GM18909 (cell line): Measurements from ENCODE around the gene MAPK8IP2.
"Not testable (repeated sequence)": the region's sequence is repeated elsewhere in the genome, so short reads cannot be mapped to it uniquely, and the experiment has no call there.

Experiments
- ATAC-seq: cut with Tn5 transposase; IDR thresholded peaks from one replicate; pipeline ENCODE4 v1.9.1; 2021; ENCODE audit warnings: mild to moderate bottlenecking; ENCODE audit not compliant: unreplicated experiment, poor library complexity

Gene MAPK8IP2

GRCh38 chr22:50595189-50595588, 5.4 kb upstream of the MAPK8IP2 start:
- no peak for ATAC-seq

- no peak for ATAC-seq
Measured at GRCh38 chr22:50597097-50597496, 3.5 kb upstream of the MAPK8IP2 start.

DNA sequence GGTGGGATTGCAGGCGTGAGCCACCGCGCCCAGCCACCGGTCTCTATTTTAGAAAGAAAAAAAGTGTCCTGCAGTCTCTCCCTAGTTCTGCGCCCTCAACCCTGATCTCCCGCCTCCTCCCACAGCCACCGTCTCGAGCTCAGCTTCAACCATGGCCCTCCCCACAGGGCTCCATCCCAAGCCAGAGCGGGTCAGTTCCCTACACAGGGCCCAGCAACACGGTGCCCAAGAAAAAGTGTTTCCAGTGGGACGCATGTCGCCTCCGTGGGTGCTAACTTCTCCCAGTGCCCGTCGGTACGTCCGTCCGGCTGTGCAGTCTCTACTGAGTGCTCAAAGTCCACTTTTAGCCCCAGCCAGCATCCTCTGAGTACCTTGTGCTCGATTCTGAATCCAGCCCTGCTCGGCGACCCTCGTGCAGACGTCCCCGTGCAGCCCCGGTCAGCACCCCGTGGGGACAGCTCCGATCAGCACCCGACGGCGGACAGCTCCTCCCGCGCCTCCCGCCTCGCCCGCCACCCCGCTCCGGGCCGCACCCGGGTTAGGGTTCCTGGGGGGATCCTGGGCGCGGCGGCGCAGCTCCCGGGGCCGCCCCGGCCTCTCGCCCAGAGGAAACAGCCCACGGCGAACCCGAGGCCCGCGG, 657 bp upstream of the MAPK8IP2 start:
- no peak for ATAC-seq

DNA sequence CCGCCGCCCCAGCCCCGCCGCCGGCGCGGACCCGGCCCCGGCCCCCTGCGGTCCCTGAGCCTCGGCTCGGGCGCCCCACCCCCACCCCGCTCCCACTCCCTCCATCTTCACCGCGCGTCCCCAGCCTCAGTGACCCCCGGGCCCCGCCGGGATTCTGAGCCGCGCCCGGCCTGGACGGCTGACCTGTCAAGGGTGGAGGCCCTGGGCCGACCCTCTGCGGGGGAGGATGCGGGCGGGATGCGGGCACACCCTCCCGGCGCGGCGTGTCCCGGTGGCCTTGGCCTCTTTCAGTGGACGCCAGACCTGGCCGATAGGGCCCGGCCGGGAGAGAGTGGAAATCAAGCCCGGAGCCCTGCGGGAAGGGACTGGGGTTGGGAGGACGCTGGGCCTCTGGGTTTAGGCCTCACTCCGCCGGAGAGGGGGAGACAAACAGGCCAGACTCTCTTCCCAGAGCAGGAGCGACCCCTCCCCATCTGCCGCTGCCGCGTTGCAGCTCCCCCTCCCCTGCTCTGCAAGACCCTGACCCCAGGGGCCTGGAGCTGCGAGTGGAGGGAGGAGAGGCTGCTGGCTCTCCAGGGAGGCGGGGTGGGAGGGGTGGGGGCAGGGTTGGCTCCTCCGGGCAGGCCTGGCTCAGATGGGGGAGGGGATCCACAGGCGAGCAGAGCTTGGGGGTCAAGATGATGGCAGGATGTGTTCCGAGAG, 525 bp downstream of the MAPK8IP2 start:
- ATAC-seq, result no peak

DNA sequence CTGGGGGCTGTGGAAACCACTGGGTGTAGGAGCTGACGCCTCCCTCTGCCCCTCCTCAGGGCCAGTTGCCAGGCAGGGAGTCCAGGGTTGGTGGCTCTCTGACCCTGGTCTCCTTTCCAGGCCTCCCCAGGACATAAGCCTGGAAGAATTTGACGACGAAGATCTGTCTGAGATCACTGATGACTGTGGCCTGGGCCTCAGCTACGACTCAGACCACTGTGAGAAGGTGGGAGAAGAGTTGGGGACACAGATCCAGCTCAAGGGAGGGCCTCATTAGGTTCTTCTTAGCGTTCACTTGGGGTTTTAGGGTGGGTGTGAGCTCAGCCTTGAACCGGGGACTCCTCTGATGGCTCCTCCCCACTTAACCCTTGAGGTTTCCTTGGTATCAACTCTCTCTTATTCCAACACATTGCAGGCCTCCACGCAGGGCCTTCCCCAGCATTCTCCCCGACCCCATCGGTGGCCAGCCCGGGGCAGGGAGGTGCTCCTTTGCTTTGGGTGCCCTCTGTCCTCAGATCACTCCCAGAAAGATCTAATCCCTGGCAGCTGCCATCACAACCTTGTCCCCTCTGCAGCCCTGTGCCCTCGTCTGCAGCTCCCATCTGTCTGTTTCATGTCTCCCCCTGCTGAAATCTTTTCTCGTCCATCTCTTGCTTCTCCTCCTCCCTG, 1.2 kb downstream of the MAPK8IP2 start:
- no peak for ATAC-seq

DNA sequence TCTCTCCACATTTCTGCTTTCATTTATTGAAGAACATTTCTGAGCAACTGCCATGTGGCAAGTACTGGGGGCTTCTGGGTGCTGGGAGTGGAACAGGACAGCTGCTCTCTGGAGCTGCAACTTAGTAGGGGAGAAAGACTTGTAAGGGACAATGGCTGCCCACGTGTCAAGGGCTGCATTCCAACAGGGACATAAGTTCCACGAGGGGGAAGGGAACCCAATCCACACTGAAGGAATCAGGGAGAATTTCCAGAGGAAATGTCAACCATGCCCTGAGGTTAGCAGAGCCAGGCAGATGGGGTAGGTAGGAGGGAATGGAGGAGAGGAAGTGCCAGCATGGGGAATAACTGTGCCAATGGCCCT, 1.7 kb downstream of the MAPK8IP2 start:
- no peak for ATAC-seq

DNA sequence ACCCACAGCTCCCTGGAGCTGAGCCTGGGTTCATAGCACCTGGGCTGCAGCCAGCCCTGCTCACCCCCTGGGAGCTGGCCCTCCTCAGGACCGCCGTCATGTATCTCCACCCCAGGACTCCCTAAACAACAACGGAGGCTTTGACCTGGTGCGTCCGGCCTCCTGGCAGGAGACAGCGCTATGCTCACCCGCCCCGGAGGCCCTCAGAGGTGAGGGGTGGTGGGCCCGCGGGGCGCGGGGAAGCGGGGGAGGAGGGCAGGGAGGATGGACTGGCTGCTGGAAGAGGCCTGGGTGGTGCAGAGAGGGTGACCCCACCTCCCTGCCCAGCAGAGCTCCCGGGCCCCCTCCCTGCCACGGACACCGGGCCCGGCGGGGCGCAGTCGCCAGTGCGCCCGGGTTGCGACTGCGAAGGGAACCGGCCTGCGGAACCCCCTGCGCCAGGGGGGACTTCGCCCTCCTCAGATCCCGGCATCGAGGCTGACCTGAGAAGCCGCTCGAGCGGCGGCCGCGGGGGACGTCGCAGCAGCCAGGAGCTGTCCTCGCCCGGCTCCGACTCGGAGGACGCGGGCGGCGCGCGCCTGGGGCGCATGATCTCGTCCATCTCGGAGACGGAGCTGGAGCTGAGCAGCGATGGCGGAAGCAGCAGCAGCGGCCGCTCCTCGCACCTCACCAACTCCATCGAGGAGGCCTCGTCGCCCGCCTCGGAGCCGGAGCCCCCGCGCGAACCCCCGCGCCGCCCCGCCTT, 3.1 kb downstream of the MAPK8IP2 start:
- ATAC-seq, result no peak

- ATAC-seq, result no peak
Measured at GRCh38 chr22:50604256-50605001, 3.8 kb downstream of the MAPK8IP2 start.

GRCh38 chr22:50605002-50605612, 4.5 kb downstream of the MAPK8IP2 start:
- ATAC-seq, result no peak

DNA sequence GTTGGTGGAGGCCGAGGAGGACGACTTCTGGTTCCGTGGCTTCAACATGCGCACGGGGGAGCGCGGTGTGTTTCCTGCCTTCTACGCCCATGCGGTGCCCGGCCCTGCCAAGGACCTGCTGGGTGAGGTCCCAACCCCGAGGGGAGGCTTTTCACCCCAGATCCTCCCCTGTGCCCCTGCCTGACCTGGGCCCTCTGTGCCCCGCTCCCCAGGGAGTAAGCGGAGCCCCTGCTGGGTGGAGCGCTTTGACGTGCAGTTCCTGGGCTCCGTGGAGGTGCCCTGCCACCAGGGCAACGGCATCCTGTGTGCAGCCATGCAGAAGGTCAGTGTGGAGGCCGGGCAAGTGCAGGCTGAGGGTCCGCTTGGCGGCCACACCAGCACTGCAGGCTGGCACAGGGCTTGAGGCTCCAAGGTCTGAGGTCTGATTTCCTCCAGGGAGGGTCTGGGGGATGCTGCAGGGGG, 5.1 kb downstream of the MAPK8IP2 start:
- no peak for ATAC-seq

DNA sequence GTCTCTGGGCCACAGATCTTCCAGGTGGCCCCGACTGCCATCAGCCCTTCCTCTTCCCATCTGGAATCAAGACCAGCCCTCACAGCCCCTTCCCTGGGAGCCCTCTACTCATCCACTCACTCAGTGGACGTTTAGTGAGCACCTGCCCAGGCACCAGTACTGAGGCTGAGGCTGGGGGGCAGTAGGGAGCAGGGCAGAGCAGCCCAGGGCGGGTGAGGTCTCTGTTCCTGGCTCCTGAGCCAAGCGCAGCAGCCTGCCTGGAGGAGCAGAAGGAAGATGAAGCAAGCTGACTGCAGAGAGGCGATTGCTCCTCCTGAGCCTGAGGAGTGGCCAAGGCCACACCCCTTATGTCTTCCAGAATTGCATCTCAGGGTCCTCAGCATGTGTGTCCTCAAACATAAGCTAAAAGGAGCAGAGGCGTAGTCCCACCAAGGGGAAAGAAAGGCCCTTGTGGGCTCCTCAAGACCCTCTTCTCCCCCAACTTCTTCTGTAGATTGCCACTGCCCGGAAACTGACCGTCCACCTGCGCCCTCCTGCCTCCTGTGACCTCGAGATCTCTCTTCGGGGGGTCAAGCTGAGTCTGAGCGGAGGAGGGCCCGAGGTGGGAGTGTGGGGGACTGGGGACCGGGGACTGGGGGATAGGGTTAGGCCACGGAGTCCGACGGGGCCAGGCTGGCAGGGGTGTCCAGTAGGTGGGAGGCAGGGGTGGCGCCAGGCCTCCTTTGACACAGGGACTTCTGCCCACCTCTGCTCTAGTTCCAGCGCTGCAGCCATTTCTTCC, 5.8 kb downstream of the MAPK8IP2 start:
- ATAC-seq, result no peak

DNA sequence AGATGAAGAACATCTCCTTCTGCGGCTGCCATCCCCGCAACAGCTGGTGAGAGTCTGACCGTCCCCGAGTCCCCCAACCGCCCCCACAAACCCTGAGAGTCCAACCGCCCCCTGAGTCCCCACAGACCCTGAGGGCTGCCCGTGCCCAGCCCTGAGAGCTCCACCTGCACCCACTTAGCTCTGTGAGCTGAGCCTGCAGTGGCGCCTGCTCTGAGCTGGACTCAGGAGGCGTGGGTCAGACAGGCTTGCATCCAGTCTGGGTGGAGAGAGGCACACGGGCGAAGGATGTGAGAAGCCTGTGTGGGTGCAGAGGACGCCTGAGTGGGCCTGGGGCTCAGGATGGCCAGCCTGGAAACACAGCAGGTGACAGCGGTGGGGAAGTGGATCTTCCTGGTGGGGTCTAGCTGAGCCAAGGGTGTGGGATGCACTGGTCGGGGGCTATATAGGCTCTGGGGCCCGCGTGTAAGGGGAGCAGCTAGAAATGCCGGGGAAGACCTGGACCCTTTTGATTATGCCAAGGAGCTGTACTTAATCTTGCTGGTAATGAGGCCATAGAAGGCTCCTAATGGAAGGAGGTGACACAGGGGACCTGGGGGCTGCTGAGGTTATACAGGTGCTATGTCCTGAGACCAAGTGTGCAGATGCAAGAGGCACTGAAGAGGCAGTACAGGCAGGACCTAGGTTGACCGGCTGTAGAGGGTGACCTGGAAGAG, 6.5 kb downstream of the MAPK8IP2 start:
- no peak for ATAC-seq

GRCh38 chr22:50607659-50608020, 7.0 kb downstream of the MAPK8IP2 start:
- no peak for ATAC-seq

DNA sequence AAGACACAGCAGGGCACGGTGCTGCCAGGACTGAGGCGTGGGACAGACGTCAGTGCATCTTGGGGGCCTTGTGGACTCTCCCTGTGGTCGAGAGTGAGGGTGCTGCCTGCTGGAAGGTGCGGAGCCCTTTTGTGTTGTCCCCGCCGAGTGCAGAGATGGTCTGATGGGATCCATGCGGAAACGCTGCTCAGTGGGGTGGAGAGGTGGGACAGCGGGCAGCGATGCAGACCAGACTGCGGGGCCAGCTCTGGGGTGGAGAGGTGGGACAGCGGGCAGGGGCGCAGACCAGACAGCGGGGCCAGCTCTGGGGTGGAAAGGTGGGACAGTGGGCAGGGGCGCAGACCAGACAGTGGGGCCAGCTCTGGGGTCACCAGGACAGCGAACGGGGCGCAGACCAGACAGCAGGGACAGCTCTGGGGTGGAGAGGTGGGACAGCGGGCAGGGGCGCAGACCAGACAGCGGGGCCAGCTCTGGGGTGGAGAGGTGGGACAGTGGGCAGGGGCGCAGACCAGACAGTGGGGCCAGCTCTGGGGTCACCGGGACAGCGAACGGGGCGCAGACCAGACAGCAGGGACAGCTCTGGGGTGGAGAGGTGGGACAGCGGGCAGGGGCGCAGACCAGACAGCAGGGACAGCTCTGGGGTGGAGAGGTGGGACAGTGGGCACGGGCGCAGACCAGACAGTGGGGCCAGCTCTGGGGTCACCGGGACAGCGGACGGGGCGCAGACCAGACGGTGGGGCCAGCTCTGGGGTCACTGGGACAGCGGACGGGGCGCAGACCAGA, 7.7 kb downstream of the MAPK8IP2 start:
- not testable (repeated sequence) for ATAC-seq

GRCh38 chr22:50608996-50609395, 8.4 kb downstream of the MAPK8IP2 start:
- no peak for ATAC-seq

DNA sequence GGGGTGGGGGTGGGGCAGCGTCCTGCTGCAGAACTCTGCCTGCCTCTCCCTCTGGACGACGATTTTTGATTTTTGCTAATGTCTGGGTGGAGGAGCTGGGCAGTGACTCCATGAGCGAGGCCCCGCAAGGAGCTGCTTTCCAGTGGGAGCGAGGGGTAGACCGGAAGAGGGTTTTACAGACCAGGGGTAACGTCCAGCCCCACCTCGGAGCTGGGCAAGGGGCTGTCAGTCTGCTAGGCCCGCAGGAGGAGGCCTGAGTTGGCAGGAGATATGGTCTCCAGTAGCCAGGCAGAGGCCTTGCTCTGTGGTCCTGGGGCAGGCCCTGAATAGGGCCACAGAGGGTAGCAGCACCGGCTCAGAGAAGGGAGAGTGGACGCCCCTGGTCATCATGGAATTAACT, 9.0 kb downstream of the MAPK8IP2 start:
- ATAC-seq, result no peak

DNA sequence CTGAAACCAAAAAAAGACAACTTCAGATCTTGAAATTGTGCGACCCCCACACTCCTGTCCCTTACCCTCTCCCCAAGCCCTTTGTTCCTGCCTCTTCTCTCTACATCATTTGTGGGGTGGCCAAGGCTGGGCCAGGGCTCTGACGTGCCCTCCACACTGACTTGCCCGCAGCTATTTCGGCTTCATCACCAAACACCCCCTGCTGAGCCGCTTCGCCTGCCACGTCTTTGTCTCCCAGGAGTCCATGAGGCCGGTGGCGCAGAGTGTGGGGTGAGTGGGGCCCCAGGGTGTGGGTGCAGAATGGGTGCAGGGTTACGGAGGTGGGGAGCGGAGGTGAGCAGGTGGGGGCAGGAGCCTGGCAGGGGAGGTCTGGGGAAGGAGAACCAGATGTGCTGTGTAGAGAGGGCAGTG, 9.5 kb downstream of the MAPK8IP2 start:
- ATAC-seq, result no peak

- no peak for ATAC-seq
Measured at GRCh38 chr22:50610581-50610980, 10.0 kb downstream of the MAPK8IP2 start.
